Neural progenitor cell (in vitro differentiated cells): ENCODE measurements around the gene NFKBIL1. TPM values are rescaled to one million over a fixed set of nuclear protein-coding genes. Genes with fewer than 3 reads are reported as not detected.

ENCODE experiments used
- DNase-seq: peaks from one replicate; pipeline ENCODE4 v3.0.0-alpha.2; 2016; ENCODE audit warnings: low spot score
- H2AFZ ChIP-seq: fragments of 200-600 bp; sonication (generic); replicated peaks from 2 replicates; pipeline ENCODE4 v1.6.1; 2016; ENCODE audit warnings: antibody characterized with exemption
- H3F3A ChIP-seq: fragments of 200-600 bp; sonication (generic); 2 replicates; pipeline ENCODE4 v1.6.1; 2016; ENCODE audit warnings: antibody characterized with exemption, low read depth
- H3K27ac ChIP-seq: fragments of 200-600 bp; sonication (generic); 2 replicates; pipeline ENCODE4 v1.5.1; 2016; ENCODE audit warnings: mild to moderate bottlenecking
- H3K27me3 ChIP-seq: fragments of 200-600 bp; sonication (generic); 2 replicates; pipeline ENCODE4 v1.6.1; 2016; ENCODE audit warnings: mild to moderate bottlenecking, moderate library complexity
- H3K36me3 ChIP-seq: fragments of 200-600 bp; sonication (generic); 2 replicates; pipeline ENCODE4 v1.5.1; 2016
- H3K4me1 ChIP-seq: fragments of 200-600 bp; sonication (generic); 2 replicates; pipeline ENCODE4 v1.6.1; 2016; ENCODE audit warnings: mixed run types
- H3K4me2 ChIP-seq: fragments of 200-600 bp; sonication (generic); 2 replicates; pipeline ENCODE4 v1.6.1; 2016
- H3K4me3 ChIP-seq: fragments of 200-600 bp; sonication (generic); 2 replicates; pipeline ENCODE4 v1.5.1; 2016
- H3K79me2 ChIP-seq: fragments of 200-600 bp; sonication (generic); 2 replicates; pipeline ENCODE4 v1.6.1; 2016; ENCODE audit warnings: low read depth
- H3K9ac ChIP-seq: fragments of 200-600 bp; sonication (generic); 2 replicates; pipeline ENCODE4 v1.6.1; 2016
- H3K9me3 ChIP-seq: fragments of 200-600 bp; sonication (generic); 2 replicates; pipeline ENCODE4 v1.5.1; 2016; ENCODE audit warnings: low read depth
- H4K20me1 ChIP-seq: fragments of 200-600 bp; sonication (generic); 2 replicates; pipeline ENCODE4 v1.6.1; 2016; ENCODE audit warnings: low read depth
- H3K27ac Mint-ChIP-seq: 3 replicates; pipeline ENCODE4 v1.8.0; 2021; ENCODE audit warnings: mixed read lengths
- H3K27me3 Mint-ChIP-seq: 2 replicates; pipeline ENCODE4 v1.8.0; 2022; ENCODE audit warnings: low read depth, mild to moderate bottlenecking, inconsistent platforms, moderate library complexity, mixed read lengths; ENCODE audit not compliant: insufficient read depth
- H3K36me3 Mint-ChIP-seq: 3 replicates; pipeline ENCODE4 v1.8.0; 2021; ENCODE audit warnings: mixed read lengths
- H3K4me1 Mint-ChIP-seq: 3 replicates; pipeline ENCODE4 v1.8.0; 2021; ENCODE audit warnings: mixed read lengths
- H3K4me3 Mint-ChIP-seq: 3 replicates; pipeline ENCODE4 v1.8.0; 2021; ENCODE audit warnings: mild to moderate bottlenecking, moderate library complexity, mixed read lengths
- H3K9me3 Mint-ChIP-seq: 3 replicates; pipeline ENCODE4 v1.8.0; 2020; ENCODE audit warnings: mixed read lengths
- EZH2 ChIP-seq: fragments of 200-600 bp; sonication (generic); IDR thresholded peaks from 2 replicates; pipeline ENCODE4 v1.6.1; 2017; ENCODE audit warnings: antibody characterized with exemption, mild to moderate bottlenecking, moderate library complexity
- EZH2phosphoT487 ChIP-seq: fragments of 200-600 bp; sonication (generic); IDR thresholded peaks from 2 replicates; pipeline ENCODE4 v1.6.1; 2017; ENCODE audit warnings: antibody characterized with exemption
- total RNA-seq: library from RNA; depleted of rRNA; stranded (reverse); fragments of >200 nt; gene quantifications from 2 replicates; pipeline ENCODE4 v1.2.3, GENCODE V29; 2015; ENCODE audit warnings: low replicate concordance
- TF ChIP-seq, protein P1 (sequence below): fragments of 200-600 bp; sonication (generic); IDR thresholded peaks from 2 replicates; pipeline ENCODE4 v1.5.1; 2017; ENCODE audit warnings: antibody characterized with exemption, mild to moderate bottlenecking

Gene NFKBIL1
- total RNA-seq, 1 donor from 2014 or later: 8.6 TPM

DNA sequence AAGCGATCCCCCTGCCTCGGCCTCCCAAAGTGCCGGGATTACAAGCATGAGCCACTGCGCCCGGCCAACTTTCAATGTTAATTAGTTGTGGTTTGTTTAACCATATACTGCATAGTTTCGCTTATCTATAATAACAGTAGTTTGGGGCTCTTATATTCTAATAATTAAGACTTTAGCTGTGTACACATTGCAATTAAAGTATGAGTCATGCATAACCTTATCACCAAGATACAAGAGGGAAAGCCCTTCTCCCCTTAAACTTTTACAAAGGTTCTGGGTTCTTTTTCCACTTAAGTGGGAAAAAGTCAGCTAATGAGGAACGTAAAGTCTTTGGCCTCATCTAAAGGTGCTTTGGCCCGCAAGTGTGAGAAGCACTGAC, 21.9 kb upstream of the NFKBIL1 start:
- Mint-ChIP-seq H3K9me3 (no peaks in the 10 kb centered on the region), H3K4me1 (peaks cover 6% of the 10 kb centered on the region), H3K36me3 (peaks cover 10% of the 10 kb centered on the region), H3K27me3 (peaks cover 6% of the 10 kb centered on the region), H3K27ac (no peak overlapping the region), H3K4me3 (no peak overlapping the region)
- Histone ChIP-seq H3F3A (peaks cover 23% of the 10 kb centered on the region), H3K4me3 (no peak overlapping the region), H3K9ac (no peak overlapping the region), H4K20me1 (peaks cover 24% of the 10 kb centered on the region), H3K4me2 (no peak overlapping the region), H3K27ac (no peak overlapping the region), H2AFZ (no peak overlapping the region), H3K27me3 (no peaks in the 10 kb centered on the region), H3K9me3 (no peaks in the 10 kb centered on the region), H3K79me2 (no peaks in the 10 kb centered on the region), H3K4me1 (no peaks in the 10 kb centered on the region), H3K36me3 (no peaks in the 10 kb centered on the region)
- no peak for DNase-seq
- TF ChIP-seq EZH2: no peak
- TF ChIP-seq EZH2phosphoT487: no peak
- TF ChIP-seq, protein P1, sequence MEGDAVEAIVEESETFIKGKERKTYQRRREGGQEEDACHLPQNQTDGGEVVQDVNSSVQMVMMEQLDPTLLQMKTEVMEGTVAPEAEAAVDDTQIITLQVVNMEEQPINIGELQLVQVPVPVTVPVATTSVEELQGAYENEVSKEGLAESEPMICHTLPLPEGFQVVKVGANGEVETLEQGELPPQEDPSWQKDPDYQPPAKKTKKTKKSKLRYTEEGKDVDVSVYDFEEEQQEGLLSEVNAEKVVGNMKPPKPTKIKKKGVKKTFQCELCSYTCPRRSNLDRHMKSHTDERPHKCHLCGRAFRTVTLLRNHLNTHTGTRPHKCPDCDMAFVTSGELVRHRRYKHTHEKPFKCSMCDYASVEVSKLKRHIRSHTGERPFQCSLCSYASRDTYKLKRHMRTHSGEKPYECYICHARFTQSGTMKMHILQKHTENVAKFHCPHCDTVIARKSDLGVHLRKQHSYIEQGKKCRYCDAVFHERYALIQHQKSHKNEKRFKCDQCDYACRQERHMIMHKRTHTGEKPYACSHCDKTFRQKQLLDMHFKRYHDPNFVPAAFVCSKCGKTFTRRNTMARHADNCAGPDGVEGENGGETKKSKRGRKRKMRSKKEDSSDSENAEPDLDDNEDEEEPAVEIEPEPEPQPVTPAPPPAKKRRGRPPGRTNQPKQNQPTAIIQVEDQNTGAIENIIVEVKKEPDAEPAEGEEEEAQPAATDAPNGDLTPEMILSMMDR: no peak

DNA sequence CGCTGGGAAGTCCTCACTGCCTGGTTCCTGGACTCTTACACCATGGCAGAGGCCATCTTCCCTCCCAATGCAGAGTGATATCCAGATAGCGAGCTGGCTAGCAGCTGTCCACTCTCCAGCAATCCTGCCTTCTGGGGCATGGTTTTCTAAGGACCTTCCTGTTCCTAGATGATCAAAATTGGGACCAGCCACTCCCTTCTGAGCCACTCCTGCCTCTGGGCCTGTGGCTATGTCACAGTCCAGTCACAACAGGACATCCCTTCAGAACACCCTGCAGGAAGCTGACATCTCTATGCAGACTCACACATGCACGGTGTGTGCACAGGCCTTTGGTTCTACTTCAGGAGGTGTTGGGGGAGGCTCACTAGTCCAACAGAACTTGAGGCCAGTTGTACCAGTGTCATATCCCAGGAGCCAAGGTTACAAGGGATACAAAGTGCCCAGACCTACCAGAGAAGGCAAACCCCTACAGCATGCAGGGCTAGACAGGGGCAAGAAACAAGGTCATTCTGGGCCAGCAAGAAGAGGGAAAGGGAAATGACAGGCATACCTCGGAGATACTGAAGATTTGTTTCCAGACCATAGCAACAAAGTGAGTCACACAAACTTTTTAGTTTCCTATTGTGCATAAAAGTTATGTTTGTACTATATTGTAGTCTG, 21.3 kb upstream of the NFKBIL1 start:
- Histone ChIP-seq H3K9me3 (no peaks in the 10 kb centered on the region), H3K4me2 (no peak overlapping the region), H3K79me2 (no peaks in the 10 kb centered on the region), H4K20me1 (peaks cover 30% of the 10 kb centered on the region), H3K9ac (no peak overlapping the region), H3K36me3 (no peaks in the 10 kb centered on the region), H2AFZ (no peak overlapping the region), H3K4me3 (no peak overlapping the region), H3K27ac (no peak overlapping the region), H3K4me1 (no peaks in the 10 kb centered on the region), H3F3A (peaks cover 28% of the 10 kb centered on the region), H3K27me3 (no peaks in the 10 kb centered on the region)
- DNase-seq: no peak
- peaks cover 6% of the 10 kb centered on the region for H3K27me3 Mint-ChIP-seq
- H3K4me3 Mint-ChIP-seq: no peak overlapping the region
- TF ChIP-seq, protein P1: no peak
- TF ChIP-seq EZH2 (no peak), EZH2phosphoT487 (no peak)
- H3K27ac Mint-ChIP-seq: peak overlapping the region; percentile 14
- H3K9me3 Mint-ChIP-seq: no peaks in the 10 kb centered on the region
- H3K4me1 Mint-ChIP-seq: peaks cover 6% of the 10 kb centered on the region
- H3K36me3 Mint-ChIP-seq: peaks cover 15% of the 10 kb centered on the region

DNA sequence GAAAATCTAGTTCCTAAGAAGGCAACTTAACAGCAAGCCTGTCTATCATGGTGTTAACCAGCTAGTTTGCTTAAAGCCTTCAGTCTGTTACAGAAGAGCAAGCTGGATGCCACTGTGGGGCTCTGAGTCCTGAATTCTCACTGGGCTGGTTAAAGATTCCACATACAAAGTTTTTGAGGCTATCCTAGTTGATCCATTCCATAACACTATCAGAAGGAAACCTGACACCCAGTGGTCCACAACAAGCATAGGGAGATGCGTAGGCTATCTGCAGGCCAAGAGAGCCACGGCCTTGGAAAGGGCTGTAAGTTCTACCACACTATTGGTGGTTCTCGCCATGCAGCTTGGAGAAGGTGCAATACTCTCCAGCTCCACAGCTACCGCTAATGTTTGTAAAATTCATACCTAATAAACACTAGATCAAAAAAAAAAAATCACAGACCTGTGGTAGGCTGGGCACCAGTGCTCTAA, 19.1 kb upstream of the NFKBIL1 start:
- no peak overlapping the region for H3K9ac ChIP-seq
- H3K4me1 ChIP-seq: no peaks in the 10 kb centered on the region
- no peaks in the 10 kb centered on the region for H3K9me3 ChIP-seq
- no peak for DNase-seq
- H3K4me2 ChIP-seq: no peak overlapping the region
- H2AFZ ChIP-seq: no peak overlapping the region
- Mint-ChIP-seq H3K4me1 (peaks cover 6% of the 10 kb centered on the region), H3K4me3 (peak overlapping the region; percentile 39), H3K27me3 (peaks cover 5% of the 10 kb centered on the region), H3K9me3 (no peaks in the 10 kb centered on the region), H3K27ac (peak overlapping the region; percentile 53), H3K36me3 (peaks cover 28% of the 10 kb centered on the region)
- peak overlapping the region; percentile 53 for H3K27ac ChIP-seq
- no peaks in the 10 kb centered on the region for H3K27me3 ChIP-seq
- peaks cover 51% of the 10 kb centered on the region for H4K20me1 ChIP-seq
- H3K79me2 ChIP-seq: peaks cover 11% of the 10 kb centered on the region
- H3K36me3 ChIP-seq: peaks cover 8% of the 10 kb centered on the region
- H3F3A ChIP-seq: peaks cover 51% of the 10 kb centered on the region
- TF ChIP-seq, protein P1: no peak
- TF ChIP-seq EZH2phosphoT487 (no peak), EZH2 (no peak)
- no peak overlapping the region for H3K4me3 ChIP-seq
